COLO668 (cell line): ENCODE data around the gene ZNF555.

Experiments
- DNase-seq: peaks from one replicate; lab custom pipeline; 2025; ENCODE audit not compliant: unreplicated experiment; lab: John Stamatoyannopoulos, UW

The ZNF555 gene

GRCh38 chr19:2822846-2823245, 18.4 kb upstream of the ZNF555 start:
- DNase-seq, result no peak

- no peak for DNase-seq
These were observed 17.6 kb upstream of the ZNF555 start for GRCh38 chr19:2823646-2824045.

GRCh38 chr19:2824129-2824528, 17.1 kb upstream of the ZNF555 start:
- DNase-seq, result no peak

GRCh38 chr19:2827022-2827421, 14.3 kb upstream of the ZNF555 start:
- no peak for DNase-seq

- no peak for DNase-seq
These were observed 13.3 kb upstream of the ZNF555 start for GRCh38 chr19:2827840-2828489.

- no peak for DNase-seq
These were observed 6.9 kb upstream of the ZNF555 start for GRCh38 chr19:2834294-2834871.

- DNase-seq, result no peak
These were observed 3.8 kb upstream of the ZNF555 start for GRCh38 chr19:2837430-2837829.

- DNase-seq, result peak; percentile 28
These were observed 740 bp downstream of the ZNF555 start for GRCh38 chr19:2841855-2842574.

GRCh38 chr19:2845107-2845506, 3.8 kb downstream of the ZNF555 start:
- no peak for DNase-seq

- DNase-seq, result no peak
These were observed 5.1 kb downstream of the ZNF555 start for GRCh38 chr19:2846180-2846894.

GRCh38 chr19:2847507-2847906, 6.2 kb downstream of the ZNF555 start:
- no peak for DNase-seq

GRCh38 chr19:2848616-2849015, 7.3 kb downstream of the ZNF555 start:
- no peak for DNase-seq

- DNase-seq, result no peak
These were observed 9.1 kb downstream of the ZNF555 start for GRCh38 chr19:2850256-2850925.

GRCh38 chr19:2852598-2852997, 11.3 kb downstream of the ZNF555 start:
- no peak for DNase-seq

- no peak for DNase-seq
These were observed 11.8 kb downstream of the ZNF555 start for GRCh38 chr19:2853015-2853606.

- no peak for DNase-seq
These were observed 13.6 kb downstream of the ZNF555 start for GRCh38 chr19:2854849-2855248.

GRCh38 chr19:2856457-2857050, 15.3 kb downstream of the ZNF555 start:
- no peak for DNase-seq

- no peak for DNase-seq
These were observed 17.6 kb downstream of the ZNF555 start for GRCh38 chr19:2858864-2859263.

GRCh38 chr19:2863816-2864215, 22.5 kb downstream of the ZNF555 start:
- no peak for DNase-seq

- DNase-seq, result no peak
These were observed 24.2 kb downstream of the ZNF555 start for GRCh38 chr19:2865334-2866100.
